Loucy (cell line): ENCODE results near the gene ADGRL1.
"Not testable (repeated sequence)": the region's sequence is repeated elsewhere in the genome, so short reads cannot be mapped to it uniquely, and the experiment has no call there.

Experiments
- CTCF ChIP-seq: fragments of 200-600 bp; sonication (generic); conservative IDR thresholded peaks from 2 replicates; pipeline ENCODE4 v1.5.1; 2014; ENCODE audit warnings: mild to moderate bottlenecking, antibody characterized with exemption, low read length
- EZH2phosphoT487 ChIP-seq: fragments of 200-600 bp; IDR thresholded peaks from 2 replicates; pipeline ENCODE4 v1.6.1; 2018; ENCODE audit warnings: antibody characterized with exemption, mild to moderate bottlenecking, moderate library complexity, borderline replicate concordance

GRCh38 chr19:14217886-14218285 lies 11.9 kb upstream of the ADGRL1 start:
- not testable (repeated sequence) for TF ChIP-seq CTCF, EZH2phosphoT487
